Epidermal melanocyte (primary cell): ENCODE results near the gene PNMT.

Source experiments
- DNase-seq: peaks from one replicate; pipeline ENCODE4 v3.0.0; 2011; ENCODE audit warnings: low spot score; ENCODE audit not compliant: insufficient read length

PNMT gene

GRCh38 chr17:39653662-39654331 is 14.5 kb upstream of the PNMT start:
- peak; percentile 69 for DNase-seq

- no peak for DNase-seq
Measured at GRCh38 chr17:39655105-39655504, 13.1 kb upstream of the PNMT start.

GRCh38 chr17:39658346-39658745 is 9.9 kb upstream of the PNMT start:
- no peak for DNase-seq

GRCh38 chr17:39658760-39659159 is 9.5 kb upstream of the PNMT start:
- DNase-seq = no peak

GRCh38 chr17:39659279-39660010 is 8.8 kb upstream of the PNMT start:
- DNase-seq = no peak

GRCh38 chr17:39660011-39660360 is 8.3 kb upstream of the PNMT start:
- DNase-seq = no peak

GRCh38 chr17:39660397-39661385 is 7.6 kb upstream of the PNMT start:
- no peak for DNase-seq

GRCh38 chr17:39661744-39662541 is 6.3 kb upstream of the PNMT start:
- DNase-seq = no peak

- DNase-seq = no peak
Measured at GRCh38 chr17:39662551-39663339, 5.5 kb upstream of the PNMT start.

- no peak for DNase-seq
Measured at GRCh38 chr17:39663340-39663687, 4.9 kb upstream of the PNMT start.

GRCh38 chr17:39663688-39664580 is 4.3 kb upstream of the PNMT start:
- DNase-seq = no peak

- DNase-seq = no peak
Measured at GRCh38 chr17:39664581-39665561, 3.4 kb upstream of the PNMT start, which contains the start of gene TCAP. Gene TCAP, plus strand, starts transcription at chr17:39665349. Its CDS starts 11 bp downstream, at chr17:39665360.

GRCh38 chr17:39665642-39666224 is 2.5 kb upstream of the PNMT start:
- DNase-seq = no peak

GRCh38 chr17:39666231-39666600 is 2.0 kb upstream of the PNMT start:
- no peak for DNase-seq

- no peak for DNase-seq
Measured at GRCh38 chr17:39666601-39667261, 1.5 kb upstream of the PNMT start.

GRCh38 chr17:39667262-39667944 is 850 bp upstream of the PNMT start:
- DNase-seq = no peak
